GDM1 (cell line): ENCODE results near the gene MAP4.

ENCODE experiments used
- DNase-seq: peaks from one replicate; lab custom pipeline; 2025; lab: John Stamatoyannopoulos, UW

Gene MAP4

GRCh38 chr3:47863391-47864128, 152.7 kb downstream of the MAP4 start:
- no peak for DNase-seq

GRCh38 chr3:47859956-47860605, 156.1 kb downstream of the MAP4 start:
- DNase-seq: no peak

- DNase-seq: no peak
Observed at GRCh38 chr3:47857151-47857550, 159.1 kb downstream of the MAP4 start.

- no peak for DNase-seq
Observed at GRCh38 chr3:47856669-47857068, 159.5 kb downstream of the MAP4 start.

- no peak for DNase-seq
Observed at GRCh38 chr3:47855461-47856383, 160.5 kb downstream of the MAP4 start.

- no peak for DNase-seq
Observed at GRCh38 chr3:47854720-47855455, 161.3 kb downstream of the MAP4 start.

GRCh38 chr3:47854267-47854666, 161.9 kb downstream of the MAP4 start:
- DNase-seq: no peak

GRCh38 chr3:47852604-47853602, 163.3 kb downstream of the MAP4 start:
- DNase-seq: no peak

GRCh38 chr3:47851888-47852603, 164.2 kb downstream of the MAP4 start:
- no peak for DNase-seq

GRCh38 chr3:47850564-47851410, 165.4 kb downstream of the MAP4 start:
- DNase-seq: no peak

GRCh38 chr3:47849699-47850563, 166.3 kb downstream of the MAP4 start:
- no peak for DNase-seq

GRCh38 chr3:47849186-47849698, 167.0 kb downstream of the MAP4 start:
- no peak for DNase-seq

- no peak for DNase-seq
Observed at GRCh38 chr3:47848599-47849117, 167.6 kb downstream of the MAP4 start.

- no peak for DNase-seq
Observed at GRCh38 chr3:47847801-47848518, 168.3 kb downstream of the MAP4 start.

- no peak for DNase-seq
Observed at GRCh38 chr3:47847260-47847659, 169.0 kb downstream of the MAP4 start.

- no peak for DNase-seq
Observed at GRCh38 chr3:47846880-47847248, 169.4 kb downstream of the MAP4 start.
